ENCODE results near the gene LIF. TPM values are rescaled to one million over a fixed set of nuclear protein-coding genes. Genes with fewer than 3 reads are reported as not detected.

Gene LIF
- total RNA-seq, 2 experiments from 2014 or later = 0.17 to 0.30 TPM

DNA sequence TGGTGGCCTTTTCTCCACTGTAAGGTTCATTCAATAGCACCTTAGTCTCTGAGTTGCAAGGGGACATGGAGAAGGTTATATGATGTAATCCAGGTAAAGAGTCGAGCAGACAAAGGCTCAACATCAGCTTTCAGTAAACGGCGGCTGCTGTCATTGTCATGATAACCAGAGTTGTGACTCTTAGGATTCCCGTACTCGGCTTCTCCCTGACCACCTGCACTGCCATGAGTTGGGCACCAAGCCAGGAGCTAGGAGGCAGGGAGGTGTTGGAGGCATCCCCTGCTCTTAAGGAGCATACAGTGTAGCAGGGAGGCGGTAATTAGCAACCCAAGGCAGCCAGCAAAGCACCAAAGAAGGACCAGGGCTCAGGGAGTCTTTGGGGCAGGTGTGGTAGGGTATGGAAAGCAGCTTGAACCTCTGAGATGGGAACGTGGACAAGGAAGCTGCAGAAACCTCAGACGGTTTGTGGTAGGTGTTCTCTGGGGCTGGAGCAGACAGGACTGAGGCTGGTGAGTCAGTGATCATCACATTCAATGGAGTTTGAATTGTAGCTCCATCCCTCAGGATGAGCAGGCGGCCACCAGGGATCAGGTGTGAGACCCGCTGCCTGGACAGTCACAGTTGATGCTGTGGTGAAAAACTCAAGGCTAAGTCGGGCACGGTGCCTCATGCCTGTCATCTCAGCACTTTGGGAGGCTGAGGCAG is 31.7 kb downstream of the LIF start:
- Mint-ChIP-seq H3K9me3 (no peaks in the 10 kb centered on the region), H3K4me1 (ENCODE audit: low read depth) (peaks cover 25% of the 10 kb centered on the region), H3K27me3 (no peaks in the 10 kb centered on the region), H3K4me3 (no peak overlapping the region), H3K36me3 (ENCODE audit: low read depth) (no peaks in the 10 kb centered on the region), H3K27ac (no peak overlapping the region)
- no peak overlapping the region for H3K27ac ChIP-seq (ENCODE audit: low read depth in 1 of 2, low read length in 2 of 2)
- H3K4me3 ChIP-seq (ENCODE audit: low read length) = no peak overlapping the region
- ChIA-PET POLR2A (no interaction called here), CTCF (no interaction called here)
- intact Hi-C loops (cut with DNase I, micrococcal nuclease) = no loop called here
- no peaks in the 10 kb centered on the region for H3K9me3 ChIP-seq (ENCODE audit: control insufficient read depth in 1 of 2, insufficient read depth in 1 of 2, low read length in 2 of 2)
- ATAC-seq (ENCODE audit: poor library complexity) (no peak), DNase-seq (no peak)
- no peak for TF ChIP-seq CTCF (IDR thresholded peaks at IDR 0.05)
- H3K27me3 ChIP-seq (ENCODE audit: control insufficient read depth in 1 of 2, insufficient read depth in 2 of 2, low read length in 2 of 2) = no peaks in the 10 kb centered on the region
- H3K36me3 ChIP-seq (ENCODE audit: insufficient read depth, low read length) = no peaks in the 10 kb centered on the region
- peaks cover 23% of the 10 kb centered on the region for H3K4me1 ChIP-seq (ENCODE audit: insufficient read depth, low read length)

DNA sequence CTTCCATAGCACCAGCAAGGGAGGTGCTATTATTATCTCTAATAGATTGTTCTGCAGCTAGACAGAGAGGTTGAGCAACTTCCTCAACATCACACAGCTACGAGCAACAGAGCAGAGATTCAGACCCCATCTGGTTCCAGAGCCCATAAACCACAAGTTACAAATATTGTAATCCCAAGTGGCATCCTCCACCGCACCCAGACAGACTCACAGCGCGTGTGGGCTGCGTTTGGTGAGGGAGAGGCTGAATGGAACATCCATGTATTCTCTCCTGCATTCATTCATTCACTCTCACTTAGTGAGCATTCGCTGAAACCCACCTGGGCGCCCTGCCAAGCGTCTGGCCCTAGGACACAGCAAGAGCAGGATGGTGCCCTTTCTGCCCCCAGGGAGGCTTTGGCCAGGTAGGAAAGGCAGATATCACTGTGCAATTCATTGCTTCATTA is 33.5 kb downstream of the LIF start:
- peaks cover 16% of the 10 kb centered on the region for H3K4me1 Mint-ChIP-seq (ENCODE audit: low read depth)
- H3K27ac ChIP-seq (ENCODE audit: low read depth in 1 of 2, low read length in 2 of 2) = no peak overlapping the region
- no peaks in the 10 kb centered on the region for H3K36me3 ChIP-seq (ENCODE audit: insufficient read depth, low read length)
- H3K27me3 Mint-ChIP-seq = no peaks in the 10 kb centered on the region
- no peaks in the 10 kb centered on the region for H3K9me3 ChIP-seq (ENCODE audit: control insufficient read depth in 1 of 2, insufficient read depth in 1 of 2, low read length in 2 of 2)
- H3K27me3 ChIP-seq (ENCODE audit: control insufficient read depth in 1 of 2, insufficient read depth in 2 of 2, low read length in 2 of 2) = no peaks in the 10 kb centered on the region
- intact Hi-C loops (cut with DNase I, micrococcal nuclease) = no loop called here
- no peak overlapping the region for H3K4me3 Mint-ChIP-seq
- no peaks in the 10 kb centered on the region for H3K36me3 Mint-ChIP-seq (ENCODE audit: low read depth)
- H3K27ac Mint-ChIP-seq = no peak overlapping the region
- no peaks in the 10 kb centered on the region for H3K9me3 Mint-ChIP-seq
- peaks cover 18% of the 10 kb centered on the region for H3K4me1 ChIP-seq (ENCODE audit: insufficient read depth, low read length)
- ChIA-PET POLR2A (no interaction called here), CTCF (no interaction called here)
- peak in 2 of 14 experiments; percentile 19 to 35 for DNase-seq
- no peak for TF ChIP-seq CTCF (IDR thresholded peaks at IDR 0.05)
- H3K4me3 ChIP-seq (ENCODE audit: low read length) = no peak overlapping the region
- no peak for ATAC-seq (ENCODE audit: poor library complexity)

DNA sequence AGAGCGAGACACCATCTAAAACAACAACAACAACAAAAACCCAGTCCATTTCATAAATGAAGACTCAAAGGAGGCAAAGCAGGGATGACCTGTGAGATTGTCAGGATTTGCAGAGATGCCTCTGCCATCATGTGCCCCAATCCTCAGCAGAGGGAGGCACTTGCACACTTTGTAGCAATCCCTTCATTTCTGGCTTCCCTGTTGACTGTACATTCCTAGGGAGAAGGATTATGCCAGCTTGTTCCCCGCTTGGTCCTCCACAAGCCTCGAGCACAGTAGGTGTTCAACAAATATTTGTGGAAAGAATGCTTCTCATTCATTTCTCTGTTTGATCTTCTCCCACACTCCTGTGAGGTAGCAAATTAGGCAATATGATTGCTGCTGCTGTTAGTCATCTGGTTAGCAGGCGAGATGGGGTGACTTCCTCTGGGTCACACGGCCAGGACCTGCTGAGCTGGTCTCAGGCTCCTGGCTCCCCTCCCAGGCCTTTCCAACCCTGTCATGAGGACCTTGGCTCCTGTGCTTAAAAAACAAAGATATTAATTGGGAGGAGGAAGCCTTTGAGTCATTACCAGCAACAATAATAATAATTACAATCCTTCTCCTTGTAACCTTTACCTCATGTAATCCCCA is 34.1 kb downstream of the LIF start:
- ATAC-seq (ENCODE audit: poor library complexity) = no peak
- Histone ChIP-seq H3K4me3 (ENCODE audit: low read length) (no peak overlapping the region), H3K27ac (ENCODE audit: low read depth in 1 of 2, low read length in 2 of 2) (no peak overlapping the region), H3K27me3 (ENCODE audit: control insufficient read depth in 1 of 2, insufficient read depth in 2 of 2, low read length in 2 of 2) (no peaks in the 10 kb centered on the region), H3K4me1 (ENCODE audit: insufficient read depth, low read length) (peaks cover 18% of the 10 kb centered on the region), H3K9me3 (ENCODE audit: control insufficient read depth in 1 of 2, insufficient read depth in 1 of 2, low read length in 2 of 2) (no peaks in the 10 kb centered on the region), H3K36me3 (ENCODE audit: insufficient read depth, low read length) (no peaks in the 10 kb centered on the region)
- Mint-ChIP-seq H3K9me3 (no peaks in the 10 kb centered on the region), H3K27ac (no peak overlapping the region), H3K36me3 (ENCODE audit: low read depth) (no peaks in the 10 kb centered on the region), H3K4me3 (no peak overlapping the region), H3K4me1 (ENCODE audit: low read depth) (peaks cover 16% of the 10 kb centered on the region), H3K27me3 (no peaks in the 10 kb centered on the region)
- intact Hi-C loops (cut with DNase I, micrococcal nuclease) = no loop called here
- no peak for TF ChIP-seq CTCF (IDR thresholded peaks at IDR 0.05)
- DNase-seq = peak in 2 of 14 experiments; percentile 56 to 67
- ChIA-PET CTCF (no interaction called here), POLR2A (no interaction called here)

Measured in CD4-positive, alpha-beta T cell (primary cell).